Ishikawa (cell line): Measurements from ENCODE around the gene MB.
A peak's percentile ranks its signal among the peaks of the same experiment; 100 is the strongest.

Experiments used
- CEBPB ChIP-seq: IDR thresholded peaks from 2 replicates; pipeline ENCODE4 v1.6.1; 2012
- CREB1 ChIP-seq: IDR thresholded peaks from 2 replicates; pipeline ENCODE4 v1.6.1; 2012; ENCODE audit warnings: low read depth
- EGR1 ChIP-seq: IDR thresholded peaks from 2 replicates; pipeline ENCODE4 v1.6.1; 2012
- EP300 ChIP-seq: IDR thresholded peaks from 2 replicates; pipeline ENCODE4 v1.6.1; 2012; ENCODE audit warnings: borderline replicate concordance
- FOXM1 ChIP-seq: IDR thresholded peaks from 2 replicates; pipeline ENCODE4 v1.6.1; 2012; ENCODE audit warnings: low read depth, borderline replicate concordance
- NFIC ChIP-seq: IDR thresholded peaks from 2 replicates; pipeline ENCODE4 v1.6.1; 2012
- RAD21 ChIP-seq: IDR thresholded peaks from 2 replicates; pipeline ENCODE4 v1.6.1; 2012; ENCODE audit warnings: low read depth
- TAF1 ChIP-seq: IDR thresholded peaks from 2 replicates; pipeline ENCODE4 v1.6.1; 2012; ENCODE audit warnings: low read depth, mild to moderate bottlenecking
- TCF12 ChIP-seq: IDR thresholded peaks from 2 replicates; pipeline ENCODE4 v1.6.1; 2012; ENCODE audit warnings: low read depth
- TEAD4 ChIP-seq: IDR thresholded peaks from 2 replicates; pipeline ENCODE4 v1.6.1; 2012
- YY1 ChIP-seq: IDR thresholded peaks from 2 replicates; pipeline ENCODE4 v1.6.1; 2012; ENCODE audit warnings: low read depth
- ZBTB7A ChIP-seq: IDR thresholded peaks from 2 replicates; pipeline ENCODE4 v1.6.1; 2012; ENCODE audit warnings: low read depth
- TF ChIP-seq, protein P1 (sequence below): IDR thresholded peaks from 2 replicates; pipeline ENCODE4 v1.6.1; 2012
- TF ChIP-seq, protein P2 (sequence below): IDR thresholded peaks from 2 replicates; pipeline ENCODE4 v1.6.1; 2012
- TF ChIP-seq, protein P3 (sequence below): IDR thresholded peaks from 2 replicates; pipeline ENCODE4 v1.6.1; 2012; ENCODE audit warnings: low read depth, mild to moderate bottlenecking

Gene MB

DNA sequence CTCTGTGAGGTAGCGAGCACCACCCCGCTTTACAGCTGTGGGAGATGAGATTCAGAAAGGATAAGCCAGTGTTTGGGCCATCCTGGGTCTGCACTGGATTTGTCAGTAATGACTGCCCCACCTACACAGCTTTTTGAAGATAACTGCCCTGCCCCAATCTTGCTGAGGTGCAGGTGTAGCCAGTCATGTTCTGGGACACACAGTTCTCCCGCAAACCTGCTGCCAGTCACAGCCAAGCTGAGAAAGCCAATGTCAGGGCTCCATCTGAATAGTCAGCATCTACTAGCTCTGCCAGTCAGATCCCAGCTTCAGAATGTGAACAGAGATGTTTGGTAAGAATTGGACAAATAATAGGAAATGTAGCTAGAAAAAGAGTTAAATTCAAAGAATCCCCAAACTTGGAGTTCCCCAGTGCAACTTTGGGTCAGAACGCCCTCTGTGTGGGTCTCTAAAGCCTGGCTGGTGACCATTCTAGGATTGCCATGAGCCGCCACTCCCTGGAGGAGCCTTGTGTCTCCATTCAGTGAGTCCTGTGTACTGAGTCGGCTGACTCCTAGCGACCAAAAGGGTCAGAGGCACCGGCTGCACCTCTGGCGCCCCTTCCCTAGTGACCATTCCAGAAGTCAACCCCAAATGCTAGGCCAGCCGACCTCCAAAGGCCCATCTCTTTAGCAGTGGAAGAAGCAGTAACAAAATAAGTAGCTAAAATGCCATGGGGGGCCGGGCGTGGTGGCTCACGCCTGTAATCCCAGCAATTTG, 2.4 kb upstream of the MB start:
- TF ChIP-seq TAF1 = no peak
- TF ChIP-seq EGR1 = no peak
- TF ChIP-seq YY1 = no peak
- no peak for TF ChIP-seq CREB1

GRCh38 chr22:35618427-35619223, 1.5 kb upstream of the MB start:
- no peak for TF ChIP-seq EP300
- TF ChIP-seq EGR1 = no peak
- TF ChIP-seq RAD21 = no peak
- TF ChIP-seq YY1 = no peak
- no peak for TF ChIP-seq CREB1
- no peak for TF ChIP-seq TEAD4
- TF ChIP-seq, protein P1, sequence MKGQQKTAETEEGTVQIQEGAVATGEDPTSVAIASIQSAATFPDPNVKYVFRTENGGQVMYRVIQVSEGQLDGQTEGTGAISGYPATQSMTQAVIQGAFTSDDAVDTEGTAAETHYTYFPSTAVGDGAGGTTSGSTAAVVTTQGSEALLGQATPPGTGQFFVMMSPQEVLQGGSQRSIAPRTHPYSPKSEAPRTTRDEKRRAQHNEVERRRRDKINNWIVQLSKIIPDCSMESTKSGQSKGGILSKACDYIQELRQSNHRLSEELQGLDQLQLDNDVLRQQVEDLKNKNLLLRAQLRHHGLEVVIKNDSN = no peak
- TF ChIP-seq, protein P2, sequence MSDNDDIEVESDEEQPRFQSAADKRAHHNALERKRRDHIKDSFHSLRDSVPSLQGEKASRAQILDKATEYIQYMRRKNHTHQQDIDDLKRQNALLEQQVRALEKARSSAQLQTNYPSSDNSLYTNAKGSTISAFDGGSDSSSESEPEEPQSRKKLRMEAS = no peak
- no peak for TF ChIP-seq NFIC
- TF ChIP-seq TAF1 = no peak
- no peak for TF ChIP-seq CEBPB
- no peak for TF ChIP-seq ZBTB7A
- TF ChIP-seq FOXM1 = no peak
- TF ChIP-seq, protein P3, sequence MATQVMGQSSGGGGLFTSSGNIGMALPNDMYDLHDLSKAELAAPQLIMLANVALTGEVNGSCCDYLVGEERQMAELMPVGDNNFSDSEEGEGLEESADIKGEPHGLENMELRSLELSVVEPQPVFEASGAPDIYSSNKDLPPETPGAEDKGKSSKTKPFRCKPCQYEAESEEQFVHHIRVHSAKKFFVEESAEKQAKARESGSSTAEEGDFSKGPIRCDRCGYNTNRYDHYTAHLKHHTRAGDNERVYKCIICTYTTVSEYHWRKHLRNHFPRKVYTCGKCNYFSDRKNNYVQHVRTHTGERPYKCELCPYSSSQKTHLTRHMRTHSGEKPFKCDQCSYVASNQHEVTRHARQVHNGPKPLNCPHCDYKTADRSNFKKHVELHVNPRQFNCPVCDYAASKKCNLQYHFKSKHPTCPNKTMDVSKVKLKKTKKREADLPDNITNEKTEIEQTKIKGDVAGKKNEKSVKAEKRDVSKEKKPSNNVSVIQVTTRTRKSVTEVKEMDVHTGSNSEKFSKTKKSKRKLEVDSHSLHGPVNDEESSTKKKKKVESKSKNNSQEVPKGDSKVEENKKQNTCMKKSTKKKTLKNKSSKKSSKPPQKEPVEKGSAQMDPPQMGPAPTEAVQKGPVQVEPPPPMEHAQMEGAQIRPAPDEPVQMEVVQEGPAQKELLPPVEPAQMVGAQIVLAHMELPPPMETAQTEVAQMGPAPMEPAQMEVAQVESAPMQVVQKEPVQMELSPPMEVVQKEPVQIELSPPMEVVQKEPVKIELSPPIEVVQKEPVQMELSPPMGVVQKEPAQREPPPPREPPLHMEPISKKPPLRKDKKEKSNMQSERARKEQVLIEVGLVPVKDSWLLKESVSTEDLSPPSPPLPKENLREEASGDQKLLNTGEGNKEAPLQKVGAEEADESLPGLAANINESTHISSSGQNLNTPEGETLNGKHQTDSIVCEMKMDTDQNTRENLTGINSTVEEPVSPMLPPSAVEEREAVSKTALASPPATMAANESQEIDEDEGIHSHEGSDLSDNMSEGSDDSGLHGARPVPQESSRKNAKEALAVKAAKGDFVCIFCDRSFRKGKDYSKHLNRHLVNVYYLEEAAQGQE = no peak
- no peak for TF ChIP-seq TCF12

DNA sequence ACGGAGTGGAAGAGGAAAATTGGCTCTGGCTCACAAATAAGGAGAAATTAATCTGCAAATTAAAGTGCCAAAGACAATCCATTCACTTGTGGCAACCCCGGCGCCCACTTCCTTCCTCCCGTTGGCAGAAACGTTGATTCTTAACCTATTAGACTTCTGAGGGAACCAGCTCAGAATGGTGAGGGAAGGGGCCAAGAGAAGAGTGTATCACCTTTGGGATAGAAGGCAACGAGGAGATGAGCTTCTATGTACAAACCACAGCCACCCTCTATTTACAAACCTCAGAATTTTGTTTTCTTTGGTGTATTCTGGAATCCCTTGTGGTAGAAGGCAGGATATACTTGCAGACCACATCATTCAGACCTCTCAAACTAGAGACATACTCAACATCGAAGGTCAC, 1.1 kb downstream of the MB start:
- TF ChIP-seq NFIC (no peak), FOXM1 (no peak), EGR1 (no peak), CREB1 (no peak), CEBPB (no peak), RAD21 (no peak), TAF1 (no peak)
- TF ChIP-seq, protein P1 = no peak
- TF ChIP-seq, protein P2 = no peak

GRCh38 chr22:35615156-35615555, 2.0 kb downstream of the MB start:
- TF ChIP-seq TEAD4 = no peak
- TF ChIP-seq CEBPB = peak; percentile 51; the same call in 1 of the 2 replicates

DNA sequence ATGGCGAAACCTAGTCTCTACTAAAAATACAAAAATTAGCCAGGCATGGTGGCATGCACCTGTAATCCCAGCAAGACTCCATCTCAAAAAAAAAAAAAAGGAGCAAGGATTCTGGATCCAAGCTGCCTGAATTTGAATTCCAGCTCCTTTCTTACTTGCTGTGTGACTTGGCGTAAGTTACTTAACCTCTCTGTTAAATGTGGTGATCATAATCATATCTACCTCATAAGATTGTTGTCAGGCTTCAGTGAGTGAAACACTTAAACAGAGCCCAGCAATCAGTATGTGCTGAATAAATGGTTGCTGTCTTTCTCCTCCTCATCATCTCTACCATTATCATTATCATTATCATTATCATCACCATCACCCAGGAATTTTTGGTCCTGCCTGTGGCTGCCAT, 2.7 kb downstream of the MB start:
- no peak for TF ChIP-seq EP300
- no peak for TF ChIP-seq CEBPB
- no peak for TF ChIP-seq NFIC
- no peak for TF ChIP-seq TCF12
- no peak for TF ChIP-seq ZBTB7A
- TF ChIP-seq TAF1 = no peak
- no peak for TF ChIP-seq RAD21
- TF ChIP-seq TEAD4 = no peak
- TF ChIP-seq, protein P3 = no peak
- TF ChIP-seq, protein P2 = no peak
- TF ChIP-seq FOXM1 = no peak
- no peak for TF ChIP-seq EGR1
- TF ChIP-seq, protein P1 = no peak
- no peak for TF ChIP-seq CREB1
- TF ChIP-seq YY1 = no peak
